ENCODE results near the gene DMTF1. TPM values are rescaled to one million over a fixed set of nuclear protein-coding genes. Genes with fewer than 3 reads are reported as not detected.

Gene DMTF1
- polyA plus RNA-seq, 1 donor (not counting 4 experiments of a cell fraction or from before 2014, with no cell fraction given): 98.4 TPM

GRCh38 chr7:87139514-87139913 is 12.7 kb upstream of the DMTF1 start:
- no peaks in the 10 kb centered on the region for H3K9me1 ChIP-seq (ENCODE audit: control insufficient read depth, extremely low read depth, insufficient read depth, low read length)
- FAIRE-seq (no peak), DNase-seq (ENCODE audit: low read depth, low spot score) (no peak)
- H3K4me3 ChIP-seq (ENCODE audit: control insufficient read depth in 2 of 3, extremely low read depth in 1 of 3, insufficient read depth in 2 of 3, low read depth in 1 of 3, low read length in 3 of 3): no peak overlapping the region
- dilution Hi-C loops (cut with MboI; ENCODE audit: extremely low pct_ligation_motif_present, low sequenced_read_pairs): no loop called here
- H3K9ac ChIP-seq (ENCODE audit: control insufficient read depth, extremely low read depth, insufficient read depth, low read length): no peak overlapping the region
- no peak overlapping the region for H3K4me2 ChIP-seq (ENCODE audit: control insufficient read depth, extremely low read depth, insufficient read depth, low read depth, low read length)
- H2AFZ ChIP-seq (ENCODE audit: control insufficient read depth, low read length): no peak overlapping the region
- no peaks in the 10 kb centered on the region for H3K36me3 ChIP-seq (ENCODE audit: control insufficient read depth in 2 of 2, extremely low read depth in 1 of 2, insufficient read depth in 2 of 2, low read length in 2 of 2)
- H3K4me1 ChIP-seq (ENCODE audit: control insufficient read depth, extremely low read depth, insufficient read depth, low read length): no peaks in the 10 kb centered on the region
- no peaks in the 10 kb centered on the region for H3K9me3 ChIP-seq (ENCODE audit: control insufficient read depth, low read depth, low read length)
- no peaks in the 10 kb centered on the region for H3K27me3 ChIP-seq (ENCODE audit: control insufficient read depth, extremely low read depth, insufficient read depth, low read length)
- TF ChIP-seq EZH2 (IDR thresholded peaks at IDR 0.05; ENCODE audit: low read length): no peak
- TF ChIP-seq, protein P1, sequence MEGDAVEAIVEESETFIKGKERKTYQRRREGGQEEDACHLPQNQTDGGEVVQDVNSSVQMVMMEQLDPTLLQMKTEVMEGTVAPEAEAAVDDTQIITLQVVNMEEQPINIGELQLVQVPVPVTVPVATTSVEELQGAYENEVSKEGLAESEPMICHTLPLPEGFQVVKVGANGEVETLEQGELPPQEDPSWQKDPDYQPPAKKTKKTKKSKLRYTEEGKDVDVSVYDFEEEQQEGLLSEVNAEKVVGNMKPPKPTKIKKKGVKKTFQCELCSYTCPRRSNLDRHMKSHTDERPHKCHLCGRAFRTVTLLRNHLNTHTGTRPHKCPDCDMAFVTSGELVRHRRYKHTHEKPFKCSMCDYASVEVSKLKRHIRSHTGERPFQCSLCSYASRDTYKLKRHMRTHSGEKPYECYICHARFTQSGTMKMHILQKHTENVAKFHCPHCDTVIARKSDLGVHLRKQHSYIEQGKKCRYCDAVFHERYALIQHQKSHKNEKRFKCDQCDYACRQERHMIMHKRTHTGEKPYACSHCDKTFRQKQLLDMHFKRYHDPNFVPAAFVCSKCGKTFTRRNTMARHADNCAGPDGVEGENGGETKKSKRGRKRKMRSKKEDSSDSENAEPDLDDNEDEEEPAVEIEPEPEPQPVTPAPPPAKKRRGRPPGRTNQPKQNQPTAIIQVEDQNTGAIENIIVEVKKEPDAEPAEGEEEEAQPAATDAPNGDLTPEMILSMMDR (optimal IDR thresholded peaks at IDR 0.05 in 1 of 3, IDR thresholded peaks at IDR 0.05 in 1 of 3, conservative IDR thresholded peaks at IDR 0.05 in 1 of 3; ENCODE audit: extremely low read depth in 1 of 3, insufficient read depth in 2 of 3, low read length in 3 of 3): no peak
- H4K20me1 ChIP-seq (ENCODE audit: control insufficient read depth, extremely low read depth, insufficient read depth, low read length): no peaks in the 10 kb centered on the region
- no peak overlapping the region for H3K27ac ChIP-seq (ENCODE audit: control insufficient read depth, insufficient read depth, low read length)
- H3K79me2 ChIP-seq (ENCODE audit: control insufficient read depth, insufficient read depth, low read length): no peaks in the 10 kb centered on the region

DNA sequence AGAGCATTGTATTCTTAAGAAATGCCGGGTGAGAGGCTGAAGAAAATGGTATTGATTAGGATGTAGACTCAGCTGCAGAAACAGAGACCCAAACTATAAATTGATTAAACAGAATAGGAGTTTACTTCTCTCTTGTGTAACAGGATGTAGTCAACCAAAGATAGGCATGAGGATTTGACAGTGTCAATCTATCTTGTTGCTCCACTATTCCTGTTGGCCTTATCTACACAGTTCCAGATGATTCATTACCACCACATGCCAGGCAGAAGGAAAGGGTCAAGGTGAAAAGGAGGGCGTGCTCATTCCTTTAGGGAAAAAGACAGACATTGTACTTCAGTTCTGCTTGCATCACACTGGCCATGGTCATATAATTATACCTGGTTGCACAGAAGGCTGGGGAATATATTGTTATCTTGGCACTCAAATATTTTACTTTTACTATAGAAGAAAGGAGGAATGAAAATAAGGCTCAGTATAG is 11.9 kb upstream of the DMTF1 start:
- H3K27me3 ChIP-seq (ENCODE audit: control insufficient read depth, extremely low read depth, insufficient read depth, low read length): no peaks in the 10 kb centered on the region
- no peak overlapping the region for H3K27ac ChIP-seq (ENCODE audit: control insufficient read depth, insufficient read depth, low read length)
- dilution Hi-C loops (cut with MboI; ENCODE audit: extremely low pct_ligation_motif_present, low sequenced_read_pairs): no loop called here
- H3K9ac ChIP-seq (ENCODE audit: control insufficient read depth, extremely low read depth, insufficient read depth, low read length): no peak overlapping the region
- H3K4me3 ChIP-seq (ENCODE audit: control insufficient read depth in 2 of 3, extremely low read depth in 1 of 3, insufficient read depth in 2 of 3, low read depth in 1 of 3, low read length in 3 of 3): no peak overlapping the region
- TF ChIP-seq EZH2 (IDR thresholded peaks at IDR 0.05; ENCODE audit: low read length): no peak
- TF ChIP-seq, protein P1 (optimal IDR thresholded peaks at IDR 0.05 in 1 of 3, IDR thresholded peaks at IDR 0.05 in 1 of 3, conservative IDR thresholded peaks at IDR 0.05 in 1 of 3; ENCODE audit: extremely low read depth in 1 of 3, insufficient read depth in 2 of 3, low read length in 3 of 3): no peak
- FAIRE-seq (no peak), DNase-seq (ENCODE audit: low read depth, low spot score) (no peak)
- H3K79me2 ChIP-seq (ENCODE audit: control insufficient read depth, insufficient read depth, low read length): no peaks in the 10 kb centered on the region
- no peaks in the 10 kb centered on the region for H3K4me1 ChIP-seq (ENCODE audit: control insufficient read depth, extremely low read depth, insufficient read depth, low read length)
- no peaks in the 10 kb centered on the region for H3K9me3 ChIP-seq (ENCODE audit: control insufficient read depth, low read depth, low read length)
- no peaks in the 10 kb centered on the region for H3K36me3 ChIP-seq (ENCODE audit: control insufficient read depth in 2 of 2, extremely low read depth in 1 of 2, insufficient read depth in 2 of 2, low read length in 2 of 2)
- H3K4me2 ChIP-seq (ENCODE audit: control insufficient read depth, extremely low read depth, insufficient read depth, low read depth, low read length): no peak overlapping the region
- no peaks in the 10 kb centered on the region for H4K20me1 ChIP-seq (ENCODE audit: control insufficient read depth, extremely low read depth, insufficient read depth, low read length)
- H3K9me1 ChIP-seq (ENCODE audit: control insufficient read depth, extremely low read depth, insufficient read depth, low read length): no peaks in the 10 kb centered on the region
- no peak overlapping the region for H2AFZ ChIP-seq (ENCODE audit: control insufficient read depth, low read length)
